Measurements from ENCODE around the gene COLGALT1.

COLGALT1 gene

DNA sequence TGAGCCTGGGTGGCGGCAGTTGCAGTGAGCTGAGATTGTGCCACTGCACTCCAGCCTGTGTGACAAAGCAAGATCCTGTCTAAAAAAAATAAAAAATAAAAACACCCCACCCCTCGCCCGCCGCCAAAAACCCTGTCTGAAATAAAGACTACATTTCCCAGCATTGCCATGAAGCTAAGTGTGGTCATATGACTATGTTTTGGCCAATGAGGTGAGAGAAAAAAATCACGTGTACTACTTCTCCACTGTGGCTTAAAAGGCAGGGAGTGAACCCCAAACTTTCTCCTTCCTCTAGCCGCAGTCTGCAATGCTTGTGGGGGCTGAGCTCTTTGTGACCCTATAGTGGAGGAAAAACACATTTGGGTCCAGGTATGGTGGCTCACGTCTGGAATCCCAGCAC is 54.9 kb downstream of the COLGALT1 start:
- no peak overlapping the region for H3K4me3 ChIP-seq (ENCODE audit: low read depth, low read length)
- peaks cover 18% of the 10 kb centered on the region for H3K36me3 ChIP-seq
- TF ChIP-seq, protein P1, sequence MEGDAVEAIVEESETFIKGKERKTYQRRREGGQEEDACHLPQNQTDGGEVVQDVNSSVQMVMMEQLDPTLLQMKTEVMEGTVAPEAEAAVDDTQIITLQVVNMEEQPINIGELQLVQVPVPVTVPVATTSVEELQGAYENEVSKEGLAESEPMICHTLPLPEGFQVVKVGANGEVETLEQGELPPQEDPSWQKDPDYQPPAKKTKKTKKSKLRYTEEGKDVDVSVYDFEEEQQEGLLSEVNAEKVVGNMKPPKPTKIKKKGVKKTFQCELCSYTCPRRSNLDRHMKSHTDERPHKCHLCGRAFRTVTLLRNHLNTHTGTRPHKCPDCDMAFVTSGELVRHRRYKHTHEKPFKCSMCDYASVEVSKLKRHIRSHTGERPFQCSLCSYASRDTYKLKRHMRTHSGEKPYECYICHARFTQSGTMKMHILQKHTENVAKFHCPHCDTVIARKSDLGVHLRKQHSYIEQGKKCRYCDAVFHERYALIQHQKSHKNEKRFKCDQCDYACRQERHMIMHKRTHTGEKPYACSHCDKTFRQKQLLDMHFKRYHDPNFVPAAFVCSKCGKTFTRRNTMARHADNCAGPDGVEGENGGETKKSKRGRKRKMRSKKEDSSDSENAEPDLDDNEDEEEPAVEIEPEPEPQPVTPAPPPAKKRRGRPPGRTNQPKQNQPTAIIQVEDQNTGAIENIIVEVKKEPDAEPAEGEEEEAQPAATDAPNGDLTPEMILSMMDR (IDR thresholded peaks at IDR 0.05; ENCODE audit: low read depth, low read length) = no peak
- H3K27ac ChIP-seq = no peak overlapping the region
- no peaks in the 10 kb centered on the region for H3K27me3 ChIP-seq (ENCODE audit: insufficient read depth, low read depth, severe bottlenecking)
- no peaks in the 10 kb centered on the region for H3K9me3 ChIP-seq (ENCODE audit: severe bottlenecking)
- no peak for DNase-seq

DNA sequence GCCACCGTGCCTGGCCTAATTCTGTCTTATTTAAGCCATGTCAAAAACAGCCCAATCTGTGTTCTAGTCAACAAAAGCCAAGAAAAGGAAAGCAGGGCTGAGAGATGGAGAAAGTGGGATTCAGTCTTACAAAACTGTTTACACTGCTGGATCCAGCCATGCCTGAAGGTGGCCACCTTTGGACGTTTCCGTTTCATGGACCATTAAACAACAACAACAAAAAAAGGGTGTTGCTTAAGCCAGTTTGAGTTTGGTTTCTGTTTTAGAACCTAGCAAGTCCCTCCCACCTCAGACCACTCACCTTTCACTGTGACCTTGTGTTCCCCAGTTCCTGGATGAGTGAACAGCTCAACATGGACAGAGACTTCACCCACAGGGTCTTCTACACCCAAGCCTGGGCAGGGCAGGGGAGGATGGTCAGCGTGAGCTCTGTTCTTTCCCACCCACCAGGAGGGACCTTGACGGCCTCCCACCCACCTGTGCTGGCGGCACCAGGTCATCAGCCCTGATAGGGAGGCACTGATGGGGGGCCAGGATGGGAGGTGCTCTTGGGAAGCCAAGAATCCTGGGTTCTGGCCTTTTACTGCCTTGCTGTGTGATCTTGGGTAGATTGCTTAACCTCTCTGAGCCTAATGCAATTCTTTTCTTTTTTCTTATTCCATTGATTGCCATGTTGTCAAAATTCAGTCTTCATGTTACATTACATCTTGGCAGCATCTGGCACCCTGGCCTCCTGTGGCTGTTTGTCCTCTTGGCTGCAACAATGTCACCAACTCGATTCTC is 56.2 kb downstream of the COLGALT1 start:
- Histone ChIP-seq H3K27me3 (ENCODE audit: insufficient read depth, low read depth, severe bottlenecking) (no peaks in the 10 kb centered on the region), H3K4me3 (ENCODE audit: low read depth, low read length) (no peak overlapping the region), H3K36me3 (peaks cover 24% of the 10 kb centered on the region), H3K9me3 (ENCODE audit: severe bottlenecking) (no peaks in the 10 kb centered on the region), H3K27ac (no peak overlapping the region)
- TF ChIP-seq, protein P1 (IDR thresholded peaks at IDR 0.05; ENCODE audit: low read depth, low read length) = no peak
- no peak for DNase-seq

DNA sequence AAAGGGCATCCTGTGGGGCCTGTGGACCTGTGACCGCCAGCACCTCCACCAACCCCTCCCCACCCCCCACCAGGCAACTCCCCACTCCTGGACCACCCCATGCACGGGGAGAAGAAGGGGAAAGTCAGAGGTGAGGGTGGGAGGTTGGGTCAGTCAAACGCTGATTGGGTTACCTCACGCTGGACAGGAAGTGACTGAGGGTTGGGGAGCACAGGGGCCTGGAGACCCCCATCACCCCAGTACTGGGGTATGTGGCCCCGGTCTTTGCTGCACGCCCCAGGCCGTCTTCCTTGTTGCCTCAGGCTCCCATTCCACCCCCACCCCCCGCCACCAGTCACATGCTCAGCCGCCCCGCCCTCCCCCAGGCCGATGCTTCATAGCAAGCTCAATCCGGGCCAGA is 59.0 kb downstream of the COLGALT1 start:
- H3K9me3 ChIP-seq (ENCODE audit: severe bottlenecking) = no peaks in the 10 kb centered on the region
- H3K36me3 ChIP-seq = peaks cover 41% of the 10 kb centered on the region
- TF ChIP-seq, protein P1 (IDR thresholded peaks at IDR 0.05; ENCODE audit: low read depth, low read length) = no peak
- no peak for DNase-seq
- no peak overlapping the region for H3K27ac ChIP-seq
- H3K27me3 ChIP-seq (ENCODE audit: insufficient read depth, low read depth, severe bottlenecking) = no peaks in the 10 kb centered on the region
- no peak overlapping the region for H3K4me3 ChIP-seq (ENCODE audit: low read depth, low read length)

DNA sequence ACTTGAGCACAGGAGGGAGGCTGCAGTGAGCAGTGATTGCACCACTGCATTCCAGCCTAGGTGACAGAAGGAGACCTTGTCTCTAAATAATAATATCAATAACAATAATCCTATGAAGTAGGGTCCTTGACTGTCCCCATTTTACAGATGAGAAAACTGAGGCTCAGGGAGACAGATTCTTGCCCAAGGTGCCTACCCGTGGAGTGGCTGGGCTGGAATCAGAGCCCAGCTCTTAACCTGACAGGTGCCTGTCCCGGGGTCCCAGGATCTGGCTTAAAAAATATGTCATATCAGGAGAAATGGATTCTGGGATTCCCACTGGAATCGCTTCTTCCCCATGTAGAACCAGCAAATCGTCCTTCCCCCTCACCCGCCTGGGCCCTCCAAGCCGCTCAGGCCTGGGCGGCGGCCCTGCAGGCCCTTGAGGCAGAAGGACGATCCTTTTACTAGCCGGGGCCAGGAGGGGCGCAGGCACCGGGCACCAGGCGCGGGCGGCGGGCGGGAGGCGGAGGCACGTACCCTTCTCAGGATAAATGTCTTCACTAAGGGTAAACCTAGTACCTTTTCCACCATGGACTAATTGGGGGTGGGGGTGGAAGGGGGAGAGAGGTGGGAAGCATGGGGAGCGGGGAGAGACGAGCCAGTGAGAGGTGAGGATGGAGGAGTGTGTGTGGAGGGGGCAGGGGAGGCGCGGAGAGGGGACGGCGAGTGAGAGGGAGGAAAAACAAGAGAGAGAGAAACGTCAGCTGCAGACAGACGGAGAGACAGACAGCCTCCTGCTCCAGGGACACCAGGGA is 60.6 kb downstream of the COLGALT1 start:
- Histone ChIP-seq H3K27ac (no peak overlapping the region), H3K27me3 (ENCODE audit: insufficient read depth, low read depth, severe bottlenecking) (no peaks in the 10 kb centered on the region), H3K9me3 (ENCODE audit: severe bottlenecking) (no peaks in the 10 kb centered on the region), H3K36me3 (peaks cover 33% of the 10 kb centered on the region), H3K4me3 (ENCODE audit: low read depth, low read length) (no peak overlapping the region)
- no peak for DNase-seq
- TF ChIP-seq, protein P1 (IDR thresholded peaks at IDR 0.05; ENCODE audit: low read depth, low read length) = no peak

DNA sequence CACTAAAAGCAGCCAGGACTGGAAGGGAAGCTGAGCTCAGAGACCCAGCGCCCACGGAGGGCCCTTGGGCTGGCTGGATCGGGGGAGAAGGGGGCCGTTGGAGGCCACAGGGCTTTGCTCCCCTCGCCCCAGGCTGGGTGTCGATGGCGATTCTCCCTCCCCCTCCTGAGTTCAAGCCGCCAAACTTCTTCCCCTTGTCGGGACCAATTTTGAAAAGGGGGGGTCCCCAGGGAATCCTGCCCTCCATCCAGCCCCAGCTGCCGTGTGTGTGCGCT is 61.2 kb downstream of the COLGALT1 start:
- peaks cover 28% of the 10 kb centered on the region for H3K36me3 ChIP-seq
- no peak for DNase-seq
- H3K9me3 ChIP-seq (ENCODE audit: severe bottlenecking) = no peaks in the 10 kb centered on the region
- H3K27ac ChIP-seq = no peak overlapping the region
- TF ChIP-seq, protein P1 (IDR thresholded peaks at IDR 0.05; ENCODE audit: low read depth, low read length) = no peak
- H3K4me3 ChIP-seq (ENCODE audit: low read depth, low read length) = no peak overlapping the region
- no peaks in the 10 kb centered on the region for H3K27me3 ChIP-seq (ENCODE audit: insufficient read depth, low read depth, severe bottlenecking)

Data from WERI-Rb-1 (cell line).